Loucy (cell line): ENCODE data around the gene SLAMF6.

Experiments used
- EZH2phosphoT487 ChIP-seq: fragments of 200-600 bp; IDR thresholded peaks from 2 replicates; pipeline ENCODE4 v1.6.1; 2018; ENCODE audit warnings: antibody characterized with exemption, mild to moderate bottlenecking, moderate library complexity, borderline replicate concordance
- TF ChIP-seq, protein P1 (sequence below): fragments of 200-600 bp; sonication (generic); conservative IDR thresholded peaks from 2 replicates; pipeline ENCODE4 v1.5.1; 2014; ENCODE audit warnings: mild to moderate bottlenecking, antibody characterized with exemption, low read length

DNA sequence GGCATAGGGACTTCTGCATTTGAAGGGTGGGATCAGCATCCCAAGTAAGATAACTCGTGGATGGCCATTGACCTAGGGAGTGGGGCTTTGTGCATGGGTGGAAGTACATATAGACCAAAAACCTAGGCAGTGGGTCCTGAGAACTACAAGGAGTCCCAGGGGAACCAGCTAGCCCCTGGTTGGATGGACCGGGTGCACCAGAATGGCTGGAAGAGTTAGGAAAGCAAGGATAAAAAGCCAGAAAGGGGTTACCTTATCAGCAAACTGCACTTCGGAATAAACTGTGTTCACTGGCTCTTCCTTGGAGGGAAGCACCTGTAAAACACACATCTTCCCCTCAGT lies 26.6 kb upstream of the SLAMF6 start:
- TF ChIP-seq EZH2phosphoT487 = no peak
- TF ChIP-seq, protein P1, sequence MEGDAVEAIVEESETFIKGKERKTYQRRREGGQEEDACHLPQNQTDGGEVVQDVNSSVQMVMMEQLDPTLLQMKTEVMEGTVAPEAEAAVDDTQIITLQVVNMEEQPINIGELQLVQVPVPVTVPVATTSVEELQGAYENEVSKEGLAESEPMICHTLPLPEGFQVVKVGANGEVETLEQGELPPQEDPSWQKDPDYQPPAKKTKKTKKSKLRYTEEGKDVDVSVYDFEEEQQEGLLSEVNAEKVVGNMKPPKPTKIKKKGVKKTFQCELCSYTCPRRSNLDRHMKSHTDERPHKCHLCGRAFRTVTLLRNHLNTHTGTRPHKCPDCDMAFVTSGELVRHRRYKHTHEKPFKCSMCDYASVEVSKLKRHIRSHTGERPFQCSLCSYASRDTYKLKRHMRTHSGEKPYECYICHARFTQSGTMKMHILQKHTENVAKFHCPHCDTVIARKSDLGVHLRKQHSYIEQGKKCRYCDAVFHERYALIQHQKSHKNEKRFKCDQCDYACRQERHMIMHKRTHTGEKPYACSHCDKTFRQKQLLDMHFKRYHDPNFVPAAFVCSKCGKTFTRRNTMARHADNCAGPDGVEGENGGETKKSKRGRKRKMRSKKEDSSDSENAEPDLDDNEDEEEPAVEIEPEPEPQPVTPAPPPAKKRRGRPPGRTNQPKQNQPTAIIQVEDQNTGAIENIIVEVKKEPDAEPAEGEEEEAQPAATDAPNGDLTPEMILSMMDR = no peak
